Esophagus squamous epithelium (tissue), 5 donors: ENCODE measurements around the gene FSTL4. TPM values are rescaled to one million over a fixed set of nuclear protein-coding genes. Genes with fewer than 3 reads are reported as not detected.

ENCODE experiments used
- DNase-seq: peaks from one replicate; lab custom pipeline; 2025; lab: John Stamatoyannopoulos, UW
- H3K27ac ChIP-seq, 4 donors: fragments of 200-600 bp; sonication (generic); one replicate each; pipeline ENCODE4 v1.5.1; 2016 to 2019; ENCODE audit warnings: mild to moderate bottlenecking in 1 of 4
- H3K27me3 ChIP-seq, 4 donors: fragments of 200-600 bp; sonication (generic); 1 replicate in 3 of 4; 2 replicates in 1 of 4; pipeline versions ENCODE4 v1.5.1 to v1.6.0; 2017 to 2021; ENCODE audit warnings: antibody characterized with exemption in 1 of 4
- H3K36me3 ChIP-seq, 3 donors: fragments of 200-600 bp; sonication (generic); one replicate each; pipeline ENCODE4 v1.5.1; 2016 to 2019
- H3K4me1 ChIP-seq, 3 donors: fragments of 200-600 bp; sonication (generic); one replicate each; pipeline ENCODE4 v1.5.1; 2017 to 2019
- H3K4me3 ChIP-seq, 4 donors: fragments of 200-600 bp; sonication (generic); 1 replicate in 3 of 4; 2 replicates in 1 of 4; pipeline ENCODE4 v1.5.1; 2016 to 2019; ENCODE audit warnings: mild to moderate bottlenecking in 2 of 4, moderate library complexity in 1 of 4
- H3K9me3 ChIP-seq, 3 donors: fragments of 200-600 bp; sonication (generic); one replicate each; pipeline ENCODE4 v1.5.1; 2016 to 2019
- POLR2A ChIP-seq, 4 donors: fragments of 450-650 bp; IDR thresholded peaks; one replicate each; pipeline ENCODE4 v1.6.1; 2017; ENCODE audit warnings: antibody characterized with exemption in 4 of 4, mild to moderate bottlenecking in 4 of 4, moderate library complexity in 3 of 4
- WGBS, 2 donors: methylation state at CpG; one replicate each; pipeline ENCODE4 v1.1.5; 2018; 5-methylcytosine and 5-hydroxymethylcytosine counted together
- intact Hi-C: fragments of 100-400 bp; cut with DNase I; formaldehyde crosslinking; loops from one replicate; pipeline ENCODE4 v1.15.0; 2022
- total RNA-seq, 4 donors: library from RNA; depleted of rRNA; stranded (reverse); fragments of >200 nt; gene quantifications; one replicate each; pipeline ENCODE4 v1.1.0, GENCODE V29; 2016
- TF ChIP-seq, protein P1 (sequence below), 6 experiments: fragments of 450-650 bp in 4 of 6; fragments of 200-600 bp in 2 of 6; sonication (generic) in 2 of 6; IDR thresholded peaks; one replicate each; pipeline ENCODE4 v1.5.1; 2016 to 2019; ENCODE audit warnings: antibody characterized with exemption in 6 of 6, mild to moderate bottlenecking in 4 of 6, moderate library complexity in 4 of 6
- donor health status: DM: yes; HTN: yes; CAD: no.

FSTL4 gene
- total RNA-seq, 4 donors from 2014 or later, result 0.53 to 4.1 (median 1.4) TPM

GRCh38 chr5:133606835-133607234 lies 5.5 kb downstream of the FSTL4 start:
- TF ChIP-seq, protein P1, sequence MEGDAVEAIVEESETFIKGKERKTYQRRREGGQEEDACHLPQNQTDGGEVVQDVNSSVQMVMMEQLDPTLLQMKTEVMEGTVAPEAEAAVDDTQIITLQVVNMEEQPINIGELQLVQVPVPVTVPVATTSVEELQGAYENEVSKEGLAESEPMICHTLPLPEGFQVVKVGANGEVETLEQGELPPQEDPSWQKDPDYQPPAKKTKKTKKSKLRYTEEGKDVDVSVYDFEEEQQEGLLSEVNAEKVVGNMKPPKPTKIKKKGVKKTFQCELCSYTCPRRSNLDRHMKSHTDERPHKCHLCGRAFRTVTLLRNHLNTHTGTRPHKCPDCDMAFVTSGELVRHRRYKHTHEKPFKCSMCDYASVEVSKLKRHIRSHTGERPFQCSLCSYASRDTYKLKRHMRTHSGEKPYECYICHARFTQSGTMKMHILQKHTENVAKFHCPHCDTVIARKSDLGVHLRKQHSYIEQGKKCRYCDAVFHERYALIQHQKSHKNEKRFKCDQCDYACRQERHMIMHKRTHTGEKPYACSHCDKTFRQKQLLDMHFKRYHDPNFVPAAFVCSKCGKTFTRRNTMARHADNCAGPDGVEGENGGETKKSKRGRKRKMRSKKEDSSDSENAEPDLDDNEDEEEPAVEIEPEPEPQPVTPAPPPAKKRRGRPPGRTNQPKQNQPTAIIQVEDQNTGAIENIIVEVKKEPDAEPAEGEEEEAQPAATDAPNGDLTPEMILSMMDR (IDR thresholded peaks at IDR 0.05), result no peak
- TF ChIP-seq POLR2A (IDR thresholded peaks at IDR 0.05), result no peak
- DNase-seq, result no peak
- no peak overlapping the region for H3K4me3 ChIP-seq
- WGBS, 2 donors, result 89 to 92% methylated on average over 2 of the region's 2 CpGs
- H3K9me3 ChIP-seq, result no peaks in the 10 kb centered on the region
- H3K4me1 ChIP-seq, result peaks cover 11 to 20% (median 11%) of the 10 kb centered on the region in 3 donors
- H3K36me3 ChIP-seq, result no peaks in the 10 kb centered on the region
- intact Hi-C loops, result no loop called here
- H3K27me3 ChIP-seq, result peaks cover 0 to 49% (median 6%) of the 10 kb centered on the region in 4 donors
- no peak overlapping the region for H3K27ac ChIP-seq

GRCh38 chr5:133605323-133605722 lies 7.0 kb downstream of the FSTL4 start:
- Histone ChIP-seq H3K9me3 (no peaks in the 10 kb centered on the region), H3K4me3 (no peak overlapping the region), H3K27ac (no peak overlapping the region), H3K27me3 (peaks cover 0 to 34% (median 0%) of the 10 kb centered on the region in 4 donors), H3K4me1 (peaks cover 0 to 6% (median 0%) of the 10 kb centered on the region in 3 donors), H3K36me3 (no peaks in the 10 kb centered on the region)
- TF ChIP-seq, protein P1 (IDR thresholded peaks at IDR 0.05), result no peak
- TF ChIP-seq POLR2A (IDR thresholded peaks at IDR 0.05), result no peak
- intact Hi-C loops, result no loop called here
- DNase-seq, result no peak

DNA sequence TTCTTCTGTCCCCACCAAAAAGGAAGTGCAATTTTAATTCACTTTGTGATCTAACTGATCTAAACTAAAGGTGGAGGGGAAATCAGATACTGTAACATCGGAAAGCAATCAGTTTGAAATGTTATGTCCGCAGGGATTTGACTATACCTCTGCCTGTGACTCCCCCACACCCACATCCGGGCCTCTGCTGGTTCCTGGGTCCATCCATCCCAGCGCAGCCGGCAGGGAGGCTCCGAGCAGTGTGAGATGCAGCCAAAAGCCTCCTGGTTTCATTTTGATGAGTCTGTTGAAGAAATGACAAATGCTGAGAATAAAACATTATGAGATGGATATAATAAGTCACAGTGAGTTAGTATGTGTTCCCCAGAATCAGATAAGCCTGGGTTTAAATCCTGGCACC lies 8.6 kb downstream of the FSTL4 start:
- Histone ChIP-seq H3K4me3 (no peak overlapping the region), H3K4me1 (peaks cover 0 to 6% (median 0%) of the 10 kb centered on the region in 3 donors), H3K36me3 (no peaks in the 10 kb centered on the region), H3K27ac (no peak overlapping the region), H3K9me3 (no peaks in the 10 kb centered on the region), H3K27me3 (peaks cover 0 to 18% (median 0%) of the 10 kb centered on the region in 4 donors)
- TF ChIP-seq POLR2A (IDR thresholded peaks at IDR 0.05), result no peak
- TF ChIP-seq, protein P1 (IDR thresholded peaks at IDR 0.05), result no peak
- intact Hi-C loops, result no loop called here
- no peak for DNase-seq
- 79 to 83% methylated on average over 6 of the region's 6 CpGs for whole genome bisulfite sequencing, 2 donors

- Histone ChIP-seq H3K36me3 (no peaks in the 10 kb centered on the region), H3K27ac (no peak overlapping the region), H3K4me3 (no peak overlapping the region), H3K4me1 (peaks cover 0 to 6% (median 0%) of the 10 kb centered on the region in 3 donors), H3K27me3 (peaks cover 0 to 10% (median 0%) of the 10 kb centered on the region in 4 donors), H3K9me3 (no peaks in the 10 kb centered on the region)
- DNase-seq, result no peak
- intact Hi-C loops, result no loop called here
- WGBS, 2 donors, result 24 to 26% methylated on average over 2 of the region's 2 CpGs
- no peak for TF ChIP-seq POLR2A (IDR thresholded peaks at IDR 0.05)
- TF ChIP-seq, protein P1 (IDR thresholded peaks at IDR 0.05), result no peak
Observed at GRCh38 chr5:133602835-133603380, 9.4 kb downstream of the FSTL4 start.

DNA sequence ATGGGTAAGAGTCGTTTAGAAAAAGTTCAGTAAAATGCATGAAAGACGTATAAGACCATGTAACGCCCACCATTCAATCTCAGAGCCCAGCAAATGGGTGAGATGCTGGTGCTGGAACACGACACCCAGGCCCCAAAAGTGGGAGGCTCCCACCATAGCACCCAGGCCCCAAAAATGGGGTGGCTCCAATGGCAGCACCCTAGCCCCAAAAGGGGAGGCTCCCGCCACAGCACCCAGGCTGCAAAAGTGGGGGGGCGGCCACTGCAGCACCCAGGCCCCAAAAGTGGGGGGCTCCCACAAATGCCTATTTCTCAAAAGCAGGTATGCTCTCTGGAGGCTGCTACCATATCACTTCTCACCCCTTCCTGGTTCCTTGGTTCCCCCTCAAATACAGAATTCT lies 12.7 kb downstream of the FSTL4 start:
- H3K4me1 ChIP-seq, result peaks cover 0 to 6% (median 0%) of the 10 kb centered on the region in 3 donors
- no peaks in the 10 kb centered on the region for H3K9me3 ChIP-seq
- WGBS, 2 donors, result 83 to 87% methylated on average over 4 to 5 of the region's 6 CpGs
- intact Hi-C loops, result no loop called here
- no peak overlapping the region for H3K4me3 ChIP-seq
- no peaks in the 10 kb centered on the region for H3K36me3 ChIP-seq
- TF ChIP-seq POLR2A (IDR thresholded peaks at IDR 0.05), result no peak
- TF ChIP-seq, protein P1 (IDR thresholded peaks at IDR 0.05), result no peak
- DNase-seq, result no peak
- H3K27me3 ChIP-seq, result peaks cover 0 to 3% (median 0%) of the 10 kb centered on the region in 4 donors
- H3K27ac ChIP-seq, result no peak overlapping the region
